Measurements from ENCODE around the gene APLF.

DNA sequence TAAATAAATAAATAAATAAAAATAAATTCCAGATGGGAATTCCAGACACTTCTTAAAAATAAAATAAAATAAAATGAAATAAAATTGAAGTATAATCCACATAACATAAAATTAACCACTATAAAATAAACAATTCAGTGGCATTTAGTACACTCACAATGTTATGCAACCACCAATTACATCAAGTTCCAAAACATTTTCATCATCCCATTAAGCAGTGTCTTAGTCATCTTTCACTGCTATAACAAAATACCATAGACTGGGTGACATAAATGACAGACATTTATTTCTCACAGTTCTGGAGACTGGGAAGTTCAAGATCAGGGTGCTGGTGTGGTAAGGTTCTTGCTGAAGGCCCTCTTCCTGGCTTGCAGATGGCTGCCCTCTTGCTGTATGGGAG lies 153.4 kb downstream of the APLF start:
- TF ChIP-seq POLR2A (IDR thresholded peaks at IDR 0.05; ENCODE audit: extremely low read depth, insufficient read length) (no peak), MYC (IDR thresholded peaks at IDR 0.05; ENCODE audit: low read depth, low read length) (no peak)
- TF ChIP-seq, protein P1, sequence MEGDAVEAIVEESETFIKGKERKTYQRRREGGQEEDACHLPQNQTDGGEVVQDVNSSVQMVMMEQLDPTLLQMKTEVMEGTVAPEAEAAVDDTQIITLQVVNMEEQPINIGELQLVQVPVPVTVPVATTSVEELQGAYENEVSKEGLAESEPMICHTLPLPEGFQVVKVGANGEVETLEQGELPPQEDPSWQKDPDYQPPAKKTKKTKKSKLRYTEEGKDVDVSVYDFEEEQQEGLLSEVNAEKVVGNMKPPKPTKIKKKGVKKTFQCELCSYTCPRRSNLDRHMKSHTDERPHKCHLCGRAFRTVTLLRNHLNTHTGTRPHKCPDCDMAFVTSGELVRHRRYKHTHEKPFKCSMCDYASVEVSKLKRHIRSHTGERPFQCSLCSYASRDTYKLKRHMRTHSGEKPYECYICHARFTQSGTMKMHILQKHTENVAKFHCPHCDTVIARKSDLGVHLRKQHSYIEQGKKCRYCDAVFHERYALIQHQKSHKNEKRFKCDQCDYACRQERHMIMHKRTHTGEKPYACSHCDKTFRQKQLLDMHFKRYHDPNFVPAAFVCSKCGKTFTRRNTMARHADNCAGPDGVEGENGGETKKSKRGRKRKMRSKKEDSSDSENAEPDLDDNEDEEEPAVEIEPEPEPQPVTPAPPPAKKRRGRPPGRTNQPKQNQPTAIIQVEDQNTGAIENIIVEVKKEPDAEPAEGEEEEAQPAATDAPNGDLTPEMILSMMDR (IDR thresholded peaks at IDR 0.05; ENCODE audit: low read depth, low read length): no peak
